Body of pancreas (tissue), 4 donors: Measurements from ENCODE around the gene IL1RAPL1. TPM values are rescaled to one million over a fixed set of nuclear protein-coding genes. Genes with fewer than 3 reads are reported as not detected.

Source experiments
- ATAC-seq: fragments of 150-250 bp; one replicate; pipeline ENCODE4 v1.9.1; 2016
- DNase-seq, 4 donors: peaks; one replicate each; pipeline ENCODE4 v3.0.0-alpha.2; 2019
- H3K27ac ChIP-seq, 4 donors: fragments of 200-600 bp; sonication (generic); 1 replicate in 3 of 4; 2 replicates in 1 of 4; pipeline versions ENCODE4 v1.5.1 to v1.6.1; 2016 to 2019; ENCODE audit warnings: mild to moderate bottlenecking in 1 of 4, mixed read lengths in 1 of 4, moderate library complexity in 1 of 4
- H3K27me3 ChIP-seq, 2 donors: fragments of 200-600 bp; sonication (generic); one replicate each; pipeline ENCODE4 v1.6.0; 2016; ENCODE audit warnings: mild to moderate bottlenecking in 1 of 2
- H3K36me3 ChIP-seq, 2 donors: fragments of 200-600 bp; sonication (generic); replicated peaks in 1 of 2; 2 replicates each; pipeline ENCODE4 v1.5.1; 2016; ENCODE audit warnings: low read depth in 2 of 2; ENCODE audit not compliant: insufficient read depth in 1 of 2
- H3K4me1 ChIP-seq: fragments of 200-600 bp; sonication (generic); one replicate; pipeline ENCODE4 v1.6.0; 2016
- H3K4me3 ChIP-seq, 2 donors: fragments of 200-600 bp; sonication (generic); 1 replicate in 1 of 2; 2 replicates in 1 of 2; pipeline ENCODE4 v1.5.1; 2016 to 2019
- H3K9me3 ChIP-seq, 3 donors: fragments of 200-600 bp; sonication (generic); 1 replicate in 2 of 3; 2 replicates in 1 of 3; pipeline ENCODE4 v1.5.1; 2016
- POLR2A ChIP-seq, 3 donors: fragments of 450-650 bp; IDR thresholded peaks; one replicate each; pipeline ENCODE4 v1.6.1; 2016; ENCODE audit warnings: antibody characterized with exemption in 3 of 3, mild to moderate bottlenecking in 2 of 3
- WGBS, 2 donors: methylation state at CpG; one replicate each; pipeline ENCODE4 v1.1.5; 2017; 5-methylcytosine and 5-hydroxymethylcytosine counted together
- intact Hi-C: fragments of 100-400 bp; cut with DNase I; formaldehyde crosslinking; loops from one replicate; pipeline ENCODE4 v1.15.1; 2023
- total RNA-seq, 2 donors: library from RNA; depleted of rRNA; stranded (reverse); fragments of >200 nt; gene quantifications; one replicate each; pipeline ENCODE4 v1.1.0, GENCODE V29; 2016
- TF ChIP-seq, protein P1 (sequence below), 7 experiments: fragments of 450-650 bp in 4 of 7; fragments of 200-600 bp in 3 of 7; sonication (generic) in 3 of 7; IDR thresholded peaks; one replicate each; pipeline ENCODE4 v1.5.1; 2016 to 2019; ENCODE audit warnings: antibody characterized with exemption in 7 of 7

The IL1RAPL1 gene
- total RNA-seq, 2 donors from 2014 or later = 0.26 TPM; not detected in 1

GRCh38 chrX:29130905-29131304 lies 543.7 kb downstream of the IL1RAPL1 start:
- Histone ChIP-seq H3K27me3 (no peaks in the 10 kb centered on the region), H3K4me3 (no peak overlapping the region), H3K27ac (no peak overlapping the region), H3K4me1 (no peaks in the 10 kb centered on the region), H3K9me3 (no peaks in the 10 kb centered on the region), H3K36me3 (no peaks in the 10 kb centered on the region)
- intact Hi-C loops = no loop called here
- ATAC-seq = no peak
- TF ChIP-seq, protein P1, sequence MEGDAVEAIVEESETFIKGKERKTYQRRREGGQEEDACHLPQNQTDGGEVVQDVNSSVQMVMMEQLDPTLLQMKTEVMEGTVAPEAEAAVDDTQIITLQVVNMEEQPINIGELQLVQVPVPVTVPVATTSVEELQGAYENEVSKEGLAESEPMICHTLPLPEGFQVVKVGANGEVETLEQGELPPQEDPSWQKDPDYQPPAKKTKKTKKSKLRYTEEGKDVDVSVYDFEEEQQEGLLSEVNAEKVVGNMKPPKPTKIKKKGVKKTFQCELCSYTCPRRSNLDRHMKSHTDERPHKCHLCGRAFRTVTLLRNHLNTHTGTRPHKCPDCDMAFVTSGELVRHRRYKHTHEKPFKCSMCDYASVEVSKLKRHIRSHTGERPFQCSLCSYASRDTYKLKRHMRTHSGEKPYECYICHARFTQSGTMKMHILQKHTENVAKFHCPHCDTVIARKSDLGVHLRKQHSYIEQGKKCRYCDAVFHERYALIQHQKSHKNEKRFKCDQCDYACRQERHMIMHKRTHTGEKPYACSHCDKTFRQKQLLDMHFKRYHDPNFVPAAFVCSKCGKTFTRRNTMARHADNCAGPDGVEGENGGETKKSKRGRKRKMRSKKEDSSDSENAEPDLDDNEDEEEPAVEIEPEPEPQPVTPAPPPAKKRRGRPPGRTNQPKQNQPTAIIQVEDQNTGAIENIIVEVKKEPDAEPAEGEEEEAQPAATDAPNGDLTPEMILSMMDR (IDR thresholded peaks at IDR 0.05) = no peak
- no peak for TF ChIP-seq POLR2A (IDR thresholded peaks at IDR 0.05)
- DNase-seq = no peak
- WGBS, 2 donors = 61 to 76% methylated on average over 4 of the region's 4 CpGs

DNA sequence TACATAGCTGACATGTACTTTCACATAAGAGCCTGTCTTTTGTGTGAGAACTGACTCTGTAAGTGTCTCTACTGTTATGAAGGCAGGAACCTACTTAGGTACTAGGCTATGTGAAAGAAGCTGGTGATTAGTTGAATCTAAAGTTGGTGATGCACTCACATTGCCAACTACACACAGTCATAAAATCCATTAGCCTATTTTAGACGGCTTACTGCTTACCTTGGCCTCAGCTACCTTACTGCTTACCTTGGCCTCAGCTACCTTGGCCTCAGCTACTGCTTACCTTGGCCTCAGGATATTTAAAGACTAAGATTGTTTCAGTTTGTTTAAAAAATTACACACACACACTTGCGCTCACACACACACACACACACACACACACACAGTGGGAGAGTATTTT lies 549.7 kb downstream of the IL1RAPL1 start:
- Histone ChIP-seq H3K4me1 (no peaks in the 10 kb centered on the region), H3K4me3 (no peak overlapping the region), H3K27me3 (no peaks in the 10 kb centered on the region), H3K27ac (no peak overlapping the region), H3K9me3 (no peaks in the 10 kb centered on the region), H3K36me3 (no peaks in the 10 kb centered on the region)
- WGBS, 2 donors = 24 to 50% methylated on average over 2 of the region's 2 CpGs
- ATAC-seq (peak; percentile 68), DNase-seq (peak in 1 of 4 donors; percentile 3)
- TF ChIP-seq, protein P1 (IDR thresholded peaks at IDR 0.05) = no peak
- no peak for TF ChIP-seq POLR2A (IDR thresholded peaks at IDR 0.05)
- intact Hi-C loops = no loop called here

DNA sequence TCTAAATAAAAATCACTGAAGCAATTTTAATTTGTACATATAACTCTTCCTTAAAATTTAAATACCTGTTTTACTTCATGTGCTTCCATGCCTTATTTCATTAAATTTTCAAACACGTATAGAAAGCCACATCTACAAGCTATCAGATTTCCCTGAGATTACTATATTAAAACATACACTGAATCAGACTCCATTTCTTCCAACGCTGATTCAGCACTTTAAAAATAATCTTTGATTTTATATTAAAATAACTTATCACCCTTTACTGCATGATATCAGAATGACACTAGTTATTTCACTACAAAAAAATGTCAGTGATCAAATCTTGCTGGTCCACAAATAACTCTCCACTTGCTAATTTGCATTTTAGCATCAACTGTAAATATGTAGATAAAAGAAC lies 550.8 kb downstream of the IL1RAPL1 start:
- Histone ChIP-seq H3K27me3 (no peaks in the 10 kb centered on the region), H3K4me3 (no peak overlapping the region), H3K4me1 (no peaks in the 10 kb centered on the region), H3K9me3 (no peaks in the 10 kb centered on the region), H3K27ac (no peak overlapping the region), H3K36me3 (no peaks in the 10 kb centered on the region)
- DNase-seq (no peak), ATAC-seq (no peak)
- intact Hi-C loops = no loop called here
- TF ChIP-seq, protein P1 (IDR thresholded peaks at IDR 0.05) = no peak
- TF ChIP-seq POLR2A (IDR thresholded peaks at IDR 0.05) = no peak
- 90 to 91% methylated on average over 2 of the region's 2 CpGs for WGBS, 2 donors

DNA sequence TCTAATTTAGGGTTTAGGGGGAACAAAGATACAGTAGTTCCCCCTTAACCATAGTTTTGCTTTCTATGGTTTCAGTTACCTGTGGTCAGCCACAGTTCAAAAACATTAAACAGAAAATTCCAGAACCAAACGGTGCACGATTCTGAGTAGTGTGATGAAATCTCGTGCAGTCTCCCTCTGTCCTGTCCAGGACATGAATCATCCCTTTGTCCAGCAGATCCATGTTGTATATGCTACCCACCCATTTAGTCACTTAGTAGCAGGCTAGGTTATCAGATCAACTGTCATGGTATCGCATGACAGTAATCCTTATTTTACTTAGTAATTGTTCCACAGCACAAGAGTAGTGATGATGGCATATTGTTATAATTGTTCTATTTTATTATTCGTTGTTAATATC lies 556.1 kb downstream of the IL1RAPL1 start:
- WGBS, 2 donors = 71 to 78% methylated on average over 5 of the region's 5 CpGs
- H3K9me3 ChIP-seq = no peaks in the 10 kb centered on the region
- H3K4me3 ChIP-seq = no peak overlapping the region
- intact Hi-C loops = no loop called here
- no peaks in the 10 kb centered on the region for H3K27me3 ChIP-seq
- TF ChIP-seq, protein P1 (IDR thresholded peaks at IDR 0.05) = no peak
- TF ChIP-seq POLR2A (IDR thresholded peaks at IDR 0.05) = no peak
- no peak for DNase-seq
- no peaks in the 10 kb centered on the region for H3K4me1 ChIP-seq
- H3K36me3 ChIP-seq = no peaks in the 10 kb centered on the region
- no peak for ATAC-seq
- H3K27ac ChIP-seq = no peak overlapping the region

DNA sequence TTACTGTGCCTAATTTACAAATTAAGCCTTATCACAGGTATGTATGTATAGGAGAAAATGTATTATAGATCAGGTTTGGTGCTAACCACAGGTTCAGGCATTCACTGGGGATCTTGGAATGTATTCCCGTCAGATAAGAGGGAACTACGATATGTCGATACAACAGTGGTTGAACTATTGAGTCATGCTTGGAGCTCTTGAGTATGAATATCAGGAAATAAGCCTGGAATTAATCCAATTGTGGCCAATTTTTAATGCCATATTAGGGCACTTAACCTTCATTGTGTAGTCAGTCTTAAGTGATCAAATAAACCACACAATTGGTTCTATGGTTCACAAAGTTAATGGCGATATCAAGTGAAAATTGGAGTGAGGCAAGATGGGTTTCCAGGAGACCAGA lies 556.5 kb downstream of the IL1RAPL1 start:
- 84 to 87% methylated on average over 4 of the region's 4 CpGs for WGBS, 2 donors
- DNase-seq = no peak
- no peaks in the 10 kb centered on the region for H3K4me1 ChIP-seq
- H3K9me3 ChIP-seq = no peaks in the 10 kb centered on the region
- H3K4me3 ChIP-seq = no peak overlapping the region
- no peaks in the 10 kb centered on the region for H3K36me3 ChIP-seq
- H3K27me3 ChIP-seq = no peaks in the 10 kb centered on the region
- no peak for ATAC-seq
- intact Hi-C loops = no loop called here
- no peak overlapping the region for H3K27ac ChIP-seq
- TF ChIP-seq POLR2A (IDR thresholded peaks at IDR 0.05) = no peak
- TF ChIP-seq, protein P1 (IDR thresholded peaks at IDR 0.05) = no peak
